ENCODE results near the gene HS6ST1. TPM values are rescaled to one million over a fixed set of nuclear protein-coding genes. Genes with fewer than 3 reads are reported as not detected.

HS6ST1 gene
- total RNA-seq, 2 donors from 2014 or later = 19.3 to 22.9 TPM

DNA sequence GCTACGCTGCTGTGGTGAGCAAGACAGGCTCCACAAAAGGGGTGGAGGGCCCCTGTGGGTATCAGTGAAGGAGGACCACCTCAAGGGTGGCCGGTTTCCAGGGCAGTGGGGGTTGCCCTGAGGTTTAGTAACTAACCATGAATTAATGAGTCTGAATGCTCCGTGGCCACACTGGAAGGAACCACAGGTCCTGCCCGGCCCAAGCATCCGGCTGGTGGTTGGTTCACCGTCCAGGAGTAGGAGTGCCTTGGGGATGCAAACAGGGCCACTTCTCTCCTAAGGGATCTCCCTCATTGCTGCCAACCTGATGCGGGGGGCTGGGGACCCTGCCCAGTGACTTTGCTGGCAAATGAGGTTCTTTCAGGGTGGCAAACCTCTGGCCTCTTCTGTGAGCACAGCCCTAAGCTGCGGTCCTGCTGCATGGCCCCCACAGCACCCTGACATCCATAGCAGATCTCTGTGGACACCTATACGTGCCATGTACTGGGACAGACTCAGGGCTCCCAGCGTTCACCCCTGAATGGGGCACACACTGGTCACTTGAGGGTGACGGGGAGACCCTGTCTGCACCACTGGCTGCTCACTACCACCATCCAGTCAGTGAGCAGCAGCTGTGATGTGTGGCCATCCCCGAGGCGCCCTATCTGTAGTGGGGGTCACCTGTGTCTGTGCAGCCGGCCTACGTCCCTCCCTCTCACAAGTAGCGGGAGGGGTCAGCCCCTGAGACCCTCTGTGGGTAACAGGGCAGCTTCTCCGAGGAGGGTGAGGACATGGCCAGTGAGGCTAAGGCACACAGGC, 41.6 kb downstream of the HS6ST1 start:
- TF ChIP-seq, protein P1, sequence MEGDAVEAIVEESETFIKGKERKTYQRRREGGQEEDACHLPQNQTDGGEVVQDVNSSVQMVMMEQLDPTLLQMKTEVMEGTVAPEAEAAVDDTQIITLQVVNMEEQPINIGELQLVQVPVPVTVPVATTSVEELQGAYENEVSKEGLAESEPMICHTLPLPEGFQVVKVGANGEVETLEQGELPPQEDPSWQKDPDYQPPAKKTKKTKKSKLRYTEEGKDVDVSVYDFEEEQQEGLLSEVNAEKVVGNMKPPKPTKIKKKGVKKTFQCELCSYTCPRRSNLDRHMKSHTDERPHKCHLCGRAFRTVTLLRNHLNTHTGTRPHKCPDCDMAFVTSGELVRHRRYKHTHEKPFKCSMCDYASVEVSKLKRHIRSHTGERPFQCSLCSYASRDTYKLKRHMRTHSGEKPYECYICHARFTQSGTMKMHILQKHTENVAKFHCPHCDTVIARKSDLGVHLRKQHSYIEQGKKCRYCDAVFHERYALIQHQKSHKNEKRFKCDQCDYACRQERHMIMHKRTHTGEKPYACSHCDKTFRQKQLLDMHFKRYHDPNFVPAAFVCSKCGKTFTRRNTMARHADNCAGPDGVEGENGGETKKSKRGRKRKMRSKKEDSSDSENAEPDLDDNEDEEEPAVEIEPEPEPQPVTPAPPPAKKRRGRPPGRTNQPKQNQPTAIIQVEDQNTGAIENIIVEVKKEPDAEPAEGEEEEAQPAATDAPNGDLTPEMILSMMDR (IDR thresholded peaks at IDR 0.05) = no peak
- Histone ChIP-seq H3K4me1 (no peaks in the 10 kb centered on the region), H3K9ac (ENCODE audit: low read depth in 2 of 2, low read length in 2 of 2) (no peak overlapping the region), H3K36me3 (no peaks in the 10 kb centered on the region), H3K4me3 (no peak overlapping the region), H3K27ac (no peak overlapping the region), H3K27me3 (no peaks in the 10 kb centered on the region), H3K9me3 (no peaks in the 10 kb centered on the region)
- no peak for DNase-seq
- intact Hi-C loops (cut with DNase I) = no loop called here

DNA sequence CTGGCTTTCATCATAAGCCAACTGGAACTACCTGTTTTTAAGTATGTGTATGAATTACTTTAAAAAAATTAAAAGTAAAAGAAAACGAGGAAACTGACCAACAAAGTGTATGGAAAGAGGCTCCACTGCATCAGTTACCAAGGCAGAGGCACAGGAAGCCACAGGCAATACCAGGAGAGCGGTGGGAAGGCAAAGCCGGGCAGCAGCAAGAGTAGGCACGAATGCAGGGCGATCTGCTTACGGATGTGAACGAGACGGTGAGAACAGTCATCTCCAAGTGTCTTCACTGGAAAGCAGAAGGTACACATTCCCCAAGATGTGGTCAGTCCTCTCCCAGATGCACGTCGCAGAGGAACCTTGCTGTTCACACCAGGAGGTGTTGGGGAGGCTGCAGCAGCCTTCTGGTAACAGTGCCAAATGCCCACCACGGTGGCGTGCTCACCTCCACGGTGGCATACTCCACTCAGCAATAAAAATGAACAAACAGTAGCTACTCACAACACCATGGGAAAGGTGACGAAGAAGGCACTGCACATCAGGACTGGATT, 43.1 kb downstream of the HS6ST1 start:
- DNase-seq = no peak
- Histone ChIP-seq H3K4me1 (no peaks in the 10 kb centered on the region), H3K27ac (no peak overlapping the region), H3K9ac (ENCODE audit: low read depth in 2 of 2, low read length in 2 of 2) (no peak overlapping the region), H3K9me3 (no peaks in the 10 kb centered on the region), H3K4me3 (no peak overlapping the region), H3K27me3 (no peaks in the 10 kb centered on the region), H3K36me3 (no peaks in the 10 kb centered on the region)
- TF ChIP-seq, protein P1 (IDR thresholded peaks at IDR 0.05) = no peak
- intact Hi-C loops (cut with DNase I) = no loop called here

DNA sequence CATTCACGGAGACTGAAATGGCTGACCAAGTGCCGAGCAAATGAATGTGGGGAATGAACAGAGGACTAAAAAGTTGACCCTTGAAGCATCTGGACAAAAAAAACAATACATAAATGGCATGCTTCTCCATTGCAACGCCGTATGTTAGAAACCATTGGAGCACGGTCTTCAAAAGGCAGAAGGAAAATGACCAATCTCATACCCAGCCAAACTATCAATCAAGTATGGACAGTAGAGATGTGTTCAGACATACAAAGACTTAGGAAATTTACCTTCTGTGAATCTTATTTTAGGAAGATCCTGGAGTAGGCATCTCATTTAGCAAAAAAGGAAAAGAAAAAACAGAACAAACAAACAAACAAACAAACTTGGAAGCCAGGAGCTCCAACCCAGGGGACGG, 44.5 kb downstream of the HS6ST1 start:
- Histone ChIP-seq H3K36me3 (no peaks in the 10 kb centered on the region), H3K4me3 (no peak overlapping the region), H3K9me3 (no peaks in the 10 kb centered on the region), H3K9ac (ENCODE audit: low read depth in 2 of 2, low read length in 2 of 2) (no peak overlapping the region), H3K4me1 (no peaks in the 10 kb centered on the region), H3K27me3 (no peaks in the 10 kb centered on the region), H3K27ac (no peak overlapping the region)
- no peak for DNase-seq
- intact Hi-C loops (cut with DNase I) = no loop called here
- TF ChIP-seq, protein P1 (IDR thresholded peaks at IDR 0.05) = no peak

DNA sequence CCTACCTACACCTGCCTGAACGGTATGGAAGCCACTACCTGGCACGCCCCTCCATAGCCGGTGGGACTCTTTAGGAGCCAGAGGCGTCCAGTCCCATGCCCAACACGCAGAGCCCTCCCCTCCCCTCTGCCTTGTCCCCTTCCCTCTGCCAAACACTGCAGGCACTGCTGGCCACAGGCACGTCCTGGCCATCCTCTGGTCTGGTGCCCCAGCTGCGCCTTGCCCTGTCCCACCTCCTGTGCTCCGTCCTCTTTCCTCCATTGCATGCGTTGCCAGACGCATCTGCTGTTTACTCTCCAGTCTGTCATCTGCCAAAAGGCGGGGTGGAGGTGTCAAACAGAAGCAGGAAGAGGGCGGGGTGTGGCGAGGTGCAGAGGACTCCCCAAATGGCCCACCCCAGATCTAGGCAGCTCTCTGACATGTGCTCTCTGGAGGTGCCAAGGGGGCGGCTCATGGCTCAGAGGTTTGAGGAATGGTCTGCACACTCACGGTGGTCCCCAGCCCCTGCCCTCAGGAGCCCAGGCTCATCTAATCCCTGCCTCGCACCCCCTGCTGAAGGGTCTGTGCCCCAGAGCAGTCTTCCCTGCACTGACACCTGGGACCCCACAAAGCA, 45.1 kb downstream of the HS6ST1 start:
- no peaks in the 10 kb centered on the region for H3K9me3 ChIP-seq
- DNase-seq = no peak
- H3K4me1 ChIP-seq = no peaks in the 10 kb centered on the region
- no peak overlapping the region for H3K27ac ChIP-seq
- no peak overlapping the region for H3K4me3 ChIP-seq
- no peaks in the 10 kb centered on the region for H3K36me3 ChIP-seq
- intact Hi-C loops (cut with DNase I) = no loop called here
- TF ChIP-seq, protein P1 (IDR thresholded peaks at IDR 0.05) = no peak
- no peak overlapping the region for H3K9ac ChIP-seq (ENCODE audit: low read depth in 2 of 2, low read length in 2 of 2)
- no peaks in the 10 kb centered on the region for H3K27me3 ChIP-seq

DNA sequence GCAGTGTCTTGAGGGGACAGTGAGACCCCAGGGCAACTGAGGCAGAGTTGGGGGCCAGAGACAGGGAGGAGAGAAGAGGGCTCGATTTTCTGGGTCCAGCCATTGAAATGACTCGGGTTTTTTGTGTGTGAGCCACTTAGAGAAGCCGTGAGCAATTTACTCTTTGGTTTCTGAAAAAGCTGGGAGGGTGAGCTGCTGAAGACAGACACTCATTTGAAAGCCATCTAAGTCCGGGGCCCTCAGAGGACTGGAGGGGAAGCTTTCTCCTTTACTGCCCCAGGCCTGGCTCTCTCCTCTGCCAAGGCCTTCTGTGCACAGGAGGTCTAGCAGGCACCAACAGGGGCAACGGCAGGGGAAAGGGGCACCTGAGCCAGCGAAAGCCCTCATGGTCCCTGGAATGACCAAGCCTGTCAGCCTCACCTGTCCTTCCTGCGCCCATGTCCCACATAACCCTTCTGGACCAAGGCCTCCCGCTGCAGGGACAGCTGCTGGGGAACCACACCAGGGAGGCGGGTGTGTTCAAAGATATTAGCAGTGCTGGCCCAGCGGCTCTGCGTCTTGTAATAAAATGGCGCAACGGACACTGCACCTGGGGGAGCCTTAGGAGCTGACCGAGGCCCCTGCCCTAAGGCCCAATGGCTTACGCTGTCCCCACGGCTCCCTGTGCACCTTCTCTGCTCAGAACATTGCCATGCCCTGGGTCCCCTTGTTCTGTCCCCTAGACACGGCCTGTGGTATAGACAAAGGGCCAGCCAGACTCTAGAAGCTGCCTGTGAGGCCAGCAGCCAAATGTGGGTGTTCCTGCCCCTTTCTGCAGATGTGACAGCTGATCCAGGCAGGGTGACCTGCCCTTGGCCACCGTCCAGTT, 45.8 kb downstream of the HS6ST1 start:
- no peak for DNase-seq
- no peaks in the 10 kb centered on the region for H3K36me3 ChIP-seq

More for the DNA sequence above, 45.8 kb downstream of the HS6ST1 start:
- Histone ChIP-seq H3K4me3 (no peak overlapping the region), H3K27ac (no peak overlapping the region), H3K4me1 (no peaks in the 10 kb centered on the region), H3K27me3 (no peaks in the 10 kb centered on the region), H3K9me3 (no peaks in the 10 kb centered on the region), H3K9ac (ENCODE audit: low read depth in 2 of 2, low read length in 2 of 2) (no peak overlapping the region)
- intact Hi-C loops (cut with DNase I) = no loop called here
- TF ChIP-seq, protein P1 (IDR thresholded peaks at IDR 0.05) = no peak
